ENCODE measurements around the gene NUDT4. TPM values are rescaled to one million over a fixed set of nuclear protein-coding genes. Genes with fewer than 3 reads are reported as not detected.

Gene NUDT4
- total RNA-seq, 1 experiment from 2014 or later = 30.2 TPM

- Histone ChIP-seq H3K36me3 (ENCODE audit: low read depth, low read length) (no peaks in the 10 kb centered on the region), H3K4me3 (ENCODE audit: low read length) (no peak overlapping the region), H3K27me3 (ENCODE audit: low read length) (no peaks in the 10 kb centered on the region), H4K20me1 (ENCODE audit: low read length) (peaks cover 79% of the 10 kb centered on the region), H3K9ac (ENCODE audit: low read length) (no peak overlapping the region), H3K9me2 (replicated peaks; ENCODE audit: low read length) (no peaks in the 10 kb centered on the region), H2AFZ (ENCODE audit: low read length) (no peak overlapping the region), H3K9me3 (ENCODE audit: low read length) (no peaks in the 10 kb centered on the region), H3K27ac (ENCODE audit: low read length) (no peak overlapping the region), H3K79me2 (ENCODE audit: low read length) (peaks cover 99% of the 10 kb centered on the region), H3F3A (ENCODE audit: low read length, unreplicated experiment) (no peaks in the 10 kb centered on the region), H3K4me2 (ENCODE audit: low read length) (no peak overlapping the region), H3K4me1 (ENCODE audit: insufficient read depth, low read length) (peaks cover 7% of the 10 kb centered on the region; the same call in 1 of the 2 replicates)
- TF ChIP-seq CTCF (conservative IDR thresholded peaks at IDR 0.05; ENCODE audit: low read depth, low read length) (no peak), EZH2 (IDR thresholded peaks at IDR 0.05; ENCODE audit: low read length, unreplicated experiment) (no peak), EZH2phosphoT487 (IDR thresholded peaks at IDR 0.05; ENCODE audit: borderline replicate concordance, low read length) (no peak)
- ChIA-PET CTCF (no interaction called here), POLR2A (ENCODE audit: unreplicated experiment) (interaction anchor here (0.7 kb wide), 1 partner anchor 609 kb away, joined by 12 read pairs; no protein-coding TSS in a partner anchor)
- DNase-seq (no peak), ATAC-seq (no peak)
- BruUV-seq (replicated peaks) = no TSS peak
- intact Hi-C loops (cut with micrococcal nuclease) = no loop called here
Observed at GRCh38 chr12:93426412-93426805, 48.7 kb downstream of the NUDT4 start.

- TF ChIP-seq CTCF (conservative IDR thresholded peaks at IDR 0.05; ENCODE audit: low read depth, low read length) (no peak), EZH2 (IDR thresholded peaks at IDR 0.05; ENCODE audit: low read length, unreplicated experiment) (no peak), EZH2phosphoT487 (IDR thresholded peaks at IDR 0.05; ENCODE audit: borderline replicate concordance, low read length) (no peak)
- Histone ChIP-seq H3K9ac (ENCODE audit: low read length) (no peak overlapping the region), H3K9me2 (replicated peaks; ENCODE audit: low read length) (no peaks in the 10 kb centered on the region), H3K27ac (ENCODE audit: low read length) (no peak overlapping the region), H3K4me2 (ENCODE audit: low read length) (no peak overlapping the region), H3K27me3 (ENCODE audit: low read length) (no peaks in the 10 kb centered on the region), H3F3A (ENCODE audit: low read length, unreplicated experiment) (no peaks in the 10 kb centered on the region), H2AFZ (ENCODE audit: low read length) (no peak overlapping the region), H3K79me2 (ENCODE audit: low read length) (peaks cover 99% of the 10 kb centered on the region), H4K20me1 (ENCODE audit: low read length) (peaks cover 79% of the 10 kb centered on the region), H3K36me3 (ENCODE audit: low read depth, low read length) (no peaks in the 10 kb centered on the region), H3K4me3 (ENCODE audit: low read length) (no peak overlapping the region), H3K9me3 (ENCODE audit: low read length) (no peaks in the 10 kb centered on the region), H3K4me1 (ENCODE audit: insufficient read depth, low read length) (peaks cover 7% of the 10 kb centered on the region; the same call in 1 of the 2 replicates)
- POLR2A ChIA-PET (ENCODE audit: unreplicated experiment) = interaction anchor here (0.7 kb wide), 1 partner anchor 8 kb away, joined by 5 read pairs; no protein-coding TSS in a partner anchor
- BruUV-seq (replicated peaks) = no TSS peak
- CTCF ChIA-PET = interaction anchor here (0.6 to 0.7 kb wide), 2 partner anchors 9 to 435 kb away, joined by 3 to 5 read pairs; no protein-coding TSS in a partner anchor
- peak; percentile 61 for ATAC-seq
- intact Hi-C loops (cut with micrococcal nuclease) = no loop called here
- DNase-seq = peak; percentile 26
Observed at GRCh38 chr12:93427779-93428564, 50.2 kb downstream of the NUDT4 start.

GRCh38 chr12:93429448-93429847, 51.7 kb downstream of the NUDT4 start:
- Histone ChIP-seq H3K79me2 (ENCODE audit: low read length) (peaks cover 99% of the 10 kb centered on the region), H3K9me2 (replicated peaks; ENCODE audit: low read length) (no peaks in the 10 kb centered on the region), H3K27ac (ENCODE audit: low read length) (no peak overlapping the region), H3F3A (ENCODE audit: low read length, unreplicated experiment) (no peaks in the 10 kb centered on the region), H3K4me1 (ENCODE audit: insufficient read depth, low read length) (peaks cover 7% of the 10 kb centered on the region; the same call in 1 of the 2 replicates), H3K4me3 (ENCODE audit: low read length) (no peak overlapping the region), H3K9ac (ENCODE audit: low read length) (no peak overlapping the region), H3K27me3 (ENCODE audit: low read length) (no peaks in the 10 kb centered on the region), H2AFZ (ENCODE audit: low read length) (no peak overlapping the region), H3K36me3 (ENCODE audit: low read depth, low read length) (peaks cover 3% of the 10 kb centered on the region; the same call in 1 of the 2 replicates), H3K4me2 (ENCODE audit: low read length) (no peak overlapping the region), H3K9me3 (ENCODE audit: low read length) (no peaks in the 10 kb centered on the region), H4K20me1 (ENCODE audit: low read length) (peaks cover 72% of the 10 kb centered on the region)
- ChIA-PET POLR2A (ENCODE audit: unreplicated experiment) (interaction anchor here (0.6 kb wide), 2 partner anchors 52 to 461 kb away, joined by 3 to 8 read pairs; no protein-coding TSS in a partner anchor), CTCF (no interaction called here)
- BruUV-seq (replicated peaks) = no TSS peak
- intact Hi-C loops (cut with micrococcal nuclease) = no loop called here
- ATAC-seq (no peak), DNase-seq (no peak)
- TF ChIP-seq EZH2phosphoT487 (IDR thresholded peaks at IDR 0.05; ENCODE audit: borderline replicate concordance, low read length) = no peak
- TF ChIP-seq EZH2 (IDR thresholded peaks at IDR 0.05; ENCODE audit: low read length, unreplicated experiment) = no peak
- TF ChIP-seq CTCF (conservative IDR thresholded peaks at IDR 0.05; ENCODE audit: low read depth, low read length) = no peak

All from PC-3 (cell line).